ENCODE results near the gene C6orf58.
A peak's percentile ranks its signal among the peaks of the same experiment; 100 is the strongest.

C6orf58 gene

GRCh38 chr6:127576874-127577273 lies at the start of gene C6orf58:
Gene C6orf58, plus strand, starts transcription at chr6:127577174. Its CDS starts 12 bp downstream, at chr6:127577186.
- no peak for DNase-seq

DNA sequence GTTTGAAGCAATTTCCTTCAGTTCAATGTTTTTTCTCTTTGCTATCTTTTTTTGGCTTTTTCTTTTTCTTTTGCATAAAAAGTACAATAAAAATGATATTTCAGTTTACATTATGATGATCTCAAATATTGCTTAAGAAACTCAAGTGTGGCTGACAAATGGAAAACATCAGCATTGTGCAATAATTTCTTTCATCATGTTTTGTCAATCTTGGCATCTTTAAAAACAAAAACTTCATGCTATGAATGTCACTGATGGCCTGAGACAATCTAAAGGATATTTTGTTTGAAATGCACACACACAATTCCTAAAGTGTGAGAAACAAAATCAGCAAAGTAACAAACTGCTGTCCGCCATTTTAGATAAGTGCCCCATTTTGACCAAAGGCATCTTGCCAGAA lies 44.0 kb upstream of the C6orf58 start:
- DNase-seq: no peak

DNA sequence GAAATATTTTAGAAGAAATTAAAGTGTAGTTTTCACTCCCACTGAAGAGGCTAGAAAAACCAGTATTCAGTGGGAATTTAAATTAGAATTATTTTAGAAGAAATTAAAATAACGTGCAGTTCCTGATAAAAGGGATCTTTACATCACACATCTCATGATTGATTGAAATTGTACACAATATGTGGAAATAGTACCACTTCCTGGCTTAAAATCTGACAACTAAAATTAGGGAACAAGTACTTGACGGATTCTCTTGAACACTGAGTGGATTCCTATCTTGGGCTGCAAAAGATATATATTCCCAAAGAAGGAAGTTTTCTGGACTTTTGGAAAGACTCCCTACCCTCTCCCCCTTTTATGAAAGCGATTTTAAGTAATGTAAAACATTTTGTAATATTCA lies 43.2 kb upstream of the C6orf58 start:
- DNase-seq: no peak

GRCh38 chr6:127538750-127539264 lies 38.2 kb upstream of the C6orf58 start:
- no peak for DNase-seq

GRCh38 chr6:127539272-127539671 lies 37.7 kb upstream of the C6orf58 start:
- peak; percentile 11 for DNase-seq

DNA sequence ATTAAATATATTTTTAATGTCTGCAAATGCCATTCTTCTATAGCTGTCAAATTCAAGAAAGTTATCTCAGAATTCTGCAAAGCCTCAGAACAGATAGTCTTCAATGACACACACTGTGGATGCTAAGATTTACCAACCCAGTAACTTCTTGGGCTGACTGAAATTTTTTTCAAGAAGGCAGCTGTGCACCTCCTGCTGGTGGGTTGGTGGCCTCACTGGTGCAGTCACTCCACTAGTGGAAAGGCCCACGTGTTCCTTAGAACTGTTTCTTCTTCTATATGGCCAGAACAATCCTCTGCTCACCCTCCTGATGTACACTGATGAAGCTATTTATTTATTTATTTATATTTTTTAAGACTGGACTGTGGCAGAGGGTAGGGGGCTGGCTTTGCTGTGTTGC lies 29.8 kb upstream of the C6orf58 start:
- DNase-seq: no peak

GRCh38 chr6:127547904-127548649 lies 28.9 kb upstream of the C6orf58 start:
- DNase-seq: no peak

DNA sequence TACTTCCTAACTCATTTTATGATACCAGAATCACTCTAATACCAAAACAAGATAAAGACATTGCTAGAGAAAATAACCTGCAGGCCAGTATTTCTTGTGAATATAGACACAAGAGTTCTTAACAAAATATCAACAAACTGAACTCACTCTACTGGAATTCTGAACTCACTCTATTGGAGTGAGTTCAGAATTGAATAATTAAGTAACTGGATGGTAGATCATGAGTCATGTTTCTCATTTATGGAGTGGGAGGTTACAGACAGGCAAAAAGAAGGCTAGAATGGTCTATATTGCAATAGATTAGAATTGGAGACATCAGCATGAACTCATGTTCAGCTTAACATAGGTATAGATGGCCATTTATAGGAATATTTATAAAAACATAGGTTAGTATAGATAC lies 26.6 kb upstream of the C6orf58 start:
- no peak for DNase-seq

DNA sequence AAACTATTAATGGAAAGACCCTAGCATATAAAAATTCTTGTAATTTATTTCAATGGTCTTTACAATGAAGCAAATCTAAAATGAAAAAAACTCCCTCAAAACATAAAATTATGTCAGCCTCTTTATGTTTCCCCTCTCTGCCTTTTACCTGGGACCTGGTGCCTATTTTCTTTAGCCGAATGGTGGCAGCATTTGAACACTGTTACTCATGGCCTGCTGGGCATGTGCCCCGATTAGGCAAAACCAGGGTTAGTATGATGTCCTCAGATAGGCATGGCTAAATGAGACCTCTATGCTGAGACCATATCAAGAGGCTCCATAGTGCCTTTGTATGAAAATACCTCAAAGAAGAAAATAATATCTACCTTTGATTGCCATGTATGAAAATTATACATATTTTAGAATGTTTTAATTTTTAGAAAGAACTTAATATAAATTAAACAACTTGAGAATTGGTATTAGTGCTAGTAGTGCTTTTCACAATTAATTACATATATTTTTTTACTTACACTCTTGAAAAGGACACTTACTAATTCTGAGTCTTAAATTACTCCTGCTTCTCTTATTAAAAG lies 22.5 kb upstream of the C6orf58 start:
- DNase-seq: peak; percentile 59

DNA sequence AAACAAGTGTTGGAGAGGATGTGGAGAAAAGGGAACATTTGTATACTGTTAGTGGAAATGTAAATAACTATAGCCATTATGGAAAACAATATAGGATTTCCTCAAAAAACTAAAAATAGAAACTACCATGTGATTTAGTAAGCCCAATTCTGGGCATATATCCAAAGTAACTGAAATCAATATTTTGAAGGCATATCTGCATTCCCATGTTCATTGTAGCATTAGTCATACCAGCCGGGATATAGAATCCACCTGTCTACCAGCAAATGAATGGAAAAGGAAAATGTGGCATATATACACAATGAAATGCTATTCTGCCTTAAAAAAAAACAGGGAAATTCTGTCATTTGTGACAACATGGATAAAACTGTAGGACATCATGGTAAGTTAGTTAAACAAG lies 15.3 kb upstream of the C6orf58 start:
- DNase-seq: no peak

GRCh38 chr6:127564761-127565160 lies 12.2 kb upstream of the C6orf58 start:
- no peak for DNase-seq

DNA sequence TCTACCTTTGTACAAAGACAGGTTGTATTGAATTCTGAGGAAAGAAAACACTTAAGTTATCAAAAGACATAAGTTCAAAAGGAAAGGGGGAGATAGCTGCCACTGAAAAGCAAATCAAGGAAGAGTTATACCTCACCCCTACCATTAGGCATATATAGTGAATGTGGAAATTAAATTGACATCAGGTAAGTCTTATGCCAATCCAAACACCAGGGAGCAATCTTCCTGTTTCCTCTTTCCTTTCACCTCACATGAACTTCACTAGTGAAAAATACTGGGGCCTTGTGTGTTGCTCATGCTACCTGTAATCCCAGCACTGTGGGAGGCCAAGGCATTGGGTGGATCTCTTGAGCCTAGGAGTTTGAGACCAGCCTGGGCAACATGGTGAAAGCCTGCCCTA lies 10.9 kb upstream of the C6orf58 start:
- no peak for DNase-seq

- no peak for DNase-seq
These were observed 10.3 kb upstream of the C6orf58 start for GRCh38 chr6:127566651-127567050.

DNA sequence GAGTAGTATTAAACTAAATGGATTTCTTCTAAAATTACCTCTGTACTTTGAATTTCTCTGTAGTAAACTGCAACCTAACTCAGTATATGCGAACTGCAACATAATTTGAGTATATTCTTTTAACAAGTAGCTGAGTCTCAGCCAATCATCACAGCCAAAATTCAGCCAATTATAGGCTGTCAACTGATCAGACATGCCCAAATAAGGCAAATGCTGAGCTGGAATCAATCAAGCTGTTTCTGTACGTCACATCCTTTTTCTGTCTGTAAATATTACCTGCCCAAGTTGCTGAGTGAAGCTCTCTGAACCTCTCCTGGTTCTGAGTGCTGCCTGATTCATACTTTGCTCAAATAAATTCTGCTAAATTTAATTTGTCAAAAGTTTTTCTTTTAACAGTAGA lies 9.5 kb upstream of the C6orf58 start:
- DNase-seq: no peak

- no peak for DNase-seq
These were observed 6.1 kb upstream of the C6orf58 start for GRCh38 chr6:127570739-127571389.

DNA sequence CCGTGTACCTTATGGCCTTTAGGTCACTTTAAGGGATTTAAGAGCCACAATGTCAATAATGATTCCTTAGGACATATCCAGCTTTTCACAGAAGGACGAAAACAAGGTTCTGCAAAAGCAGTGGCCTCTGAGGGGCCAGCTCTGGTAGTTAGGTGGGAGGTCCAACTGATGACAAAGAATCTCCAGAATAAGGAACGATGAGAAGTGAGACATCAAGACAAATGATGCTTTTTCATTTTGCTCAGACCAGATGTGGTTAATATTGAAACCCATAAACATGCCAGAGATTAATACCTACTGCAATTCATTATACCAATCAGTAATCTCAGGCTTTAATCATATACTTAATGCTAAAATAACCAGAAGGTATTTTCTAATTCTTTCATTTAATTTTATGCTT lies 1.9 kb downstream of the C6orf58 start:
- DNase-seq: no peak

- no peak for DNase-seq
These were observed 4.6 kb downstream of the C6orf58 start for GRCh38 chr6:127581576-127581975.

DNA sequence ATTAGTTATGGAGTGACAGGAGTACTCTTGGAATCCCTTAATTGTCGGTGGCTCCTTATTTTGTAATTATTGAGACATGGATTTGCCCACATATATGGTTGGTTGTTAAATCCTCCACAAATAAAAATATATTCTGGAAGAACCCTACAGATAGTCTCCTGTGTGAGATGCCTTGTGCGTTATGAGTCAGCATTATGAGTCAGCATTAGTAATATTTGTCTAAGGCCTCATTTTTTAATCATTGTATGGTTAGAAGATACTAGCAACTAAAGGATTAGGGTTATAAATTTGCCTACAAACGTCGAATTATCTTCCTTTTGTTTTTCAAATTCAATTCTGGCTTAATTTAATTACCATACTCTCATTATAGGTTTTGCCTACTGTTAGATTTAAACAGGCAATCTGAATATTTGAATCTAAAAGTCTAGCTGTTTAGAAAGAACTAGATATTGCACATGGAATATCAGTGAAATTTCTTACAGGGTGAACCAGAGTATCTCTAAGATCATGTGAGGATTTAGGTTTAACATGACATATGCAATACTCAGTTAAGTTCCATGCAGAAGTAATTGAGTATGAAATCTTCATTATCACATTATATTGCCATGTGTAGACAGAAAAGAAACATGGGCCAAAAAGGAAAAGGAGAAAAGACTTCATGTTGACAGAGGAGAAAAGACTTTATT lies 5.9 kb downstream of the C6orf58 start:
- DNase-seq: no peak

- DNase-seq: no peak
These were observed 8.1 kb downstream of the C6orf58 start for GRCh38 chr6:127585123-127585522.

GRCh38 chr6:127586372-127586771 lies 9.4 kb downstream of the C6orf58 start:
- DNase-seq: no peak

GRCh38 chr6:127587875-127588274 lies 10.9 kb downstream of the C6orf58 start:
- DNase-seq: no peak

- no peak for DNase-seq
These were observed 12.2 kb downstream of the C6orf58 start for GRCh38 chr6:127589135-127589534.

GRCh38 chr6:127590344-127590743 lies 13.4 kb downstream of the C6orf58 start:
- DNase-seq: no peak

- DNase-seq: no peak
These were observed 16.0 kb downstream of the C6orf58 start for GRCh38 chr6:127592964-127593363.
